H1 (cell line): ENCODE measurements around the gene TUBGCP2. TPM values are rescaled to one million over a fixed set of nuclear protein-coding genes. Genes with fewer than 3 reads are reported as not detected.

ENCODE experiments used
- CTCF ChIA-PET: fragments of 300-600 bp; sonication (Branson Sonifier 250); formaldehyde crosslinking; loops from one replicate; lab custom pipeline; 2021; ENCODE audit not compliant: partially characterized antibody; lab: Charles Lee
- POLR2A ChIA-PET: fragments of 300-600 bp; sonication (Branson Sonifier 250); formaldehyde crosslinking; loops from one replicate; lab custom pipeline; 2021; ENCODE audit warnings: inconsistent platforms; ENCODE audit not compliant: partially characterized antibody; lab: Charles Lee
- DNase-seq, 2 experiments: peaks; one replicate each; pipeline versions ENCODE4 v3.0.0 to v3.0.0-alpha.2; 2010 to 2022; ENCODE audit warnings: low spot score in 2 of 2, low read depth in 1 of 2, mixed read lengths in 1 of 2
- FAIRE-seq: peaks from 2 replicates; lab custom pipeline; 2011; peaks lifted over from hg19 to GRCh38; lab: Jason Lieb, UNC
- H2AFZ ChIP-seq: 2 replicates; pipeline ENCODE4 v1.8.1; 2012; ENCODE audit warnings: low read length, inconsistent platforms
- H2AK5ac ChIP-seq: 2 replicates; pipeline ENCODE4 v1.6.1; 2013; ENCODE audit warnings: low read depth, low read length
- H2BK120ac ChIP-seq: replicated peaks from 2 replicates; pipeline ENCODE3; 2013; ENCODE audit warnings: low read depth, low read length, inconsistent platforms
- H2BK12ac ChIP-seq: 2 replicates; pipeline ENCODE4 v1.6.1; 2013; ENCODE audit warnings: low read depth, low read length
- H2BK15ac ChIP-seq: 2 replicates; pipeline ENCODE4 v1.6.1; 2013; ENCODE audit warnings: low read length
- H2BK20ac ChIP-seq: 2 replicates; pipeline ENCODE4 v1.6.1; 2013; ENCODE audit warnings: low read length
- H2BK5ac ChIP-seq: 2 replicates; pipeline ENCODE4 v1.6.1; 2013; ENCODE audit warnings: low read depth, low read length
- H3K14ac ChIP-seq: 2 replicates; pipeline ENCODE4 v1.6.1; 2013; ENCODE audit warnings: inconsistent platforms; ENCODE audit not compliant: insufficient read length
- H3K18ac ChIP-seq: 2 replicates; pipeline ENCODE4 v1.6.1; 2013; ENCODE audit warnings: low read length; ENCODE audit errors: extremely low read depth
- H3K23ac ChIP-seq: 2 replicates; pipeline ENCODE4 v1.6.1; 2013; ENCODE audit warnings: inconsistent platforms; ENCODE audit not compliant: insufficient read length
- H3K23me2 ChIP-seq: 2 replicates; pipeline ENCODE4 v1.6.1; 2013; ENCODE audit warnings: low read depth, low read length
- H3K27ac ChIP-seq: 2 replicates; pipeline ENCODE4 v1.6.1; 2011; ENCODE audit warnings: low read depth, low read length, inconsistent platforms
- H3K27me3 ChIP-seq, 4 experiments: replicated peaks in 1 of 4; 1 replicate in 1 of 4; 2 replicates in 3 of 4; pipeline versions ENCODE4 v1.6.1 to v1.8.1; 2011 to 2013; ENCODE audit warnings: low read length in 3 of 4, mild to moderate bottlenecking in 3 of 4, inconsistent platforms in 2 of 4, mixed read lengths in 2 of 4, moderate library complexity in 1 of 4; ENCODE audit not compliant: control insufficient read depth in 3 of 4, insufficient read depth in 3 of 4; ENCODE audit errors: extremely low read depth in 1 of 4
- H3K36me3 ChIP-seq, 4 experiments: 2 replicates each; pipeline versions ENCODE4 v1.6.1 to v1.8.1; 2011 to 2013; ENCODE audit warnings: mild to moderate bottlenecking in 4 of 4, low read length in 3 of 4, moderate library complexity in 2 of 4, control low read depth in 1 of 4, inconsistent platforms in 1 of 4; ENCODE audit not compliant: insufficient read depth in 4 of 4, control insufficient read depth in 2 of 4
- H3K4ac ChIP-seq: replicated peaks from 2 replicates; pipeline ENCODE3; 2013; ENCODE audit warnings: low read length, low read depth, mixed read lengths, inconsistent platforms; ENCODE audit not compliant: insufficient read length
- H3K4me1 ChIP-seq, 4 experiments: replicated peaks in 1 of 4; 1 replicate in 1 of 4; 2 replicates in 3 of 4; pipeline versions ENCODE4 v1.6.1 to v1.8.1; 2011 to 2013; ENCODE audit warnings: low read length in 3 of 4, inconsistent platforms in 2 of 4, mixed read lengths in 1 of 4; ENCODE audit not compliant: insufficient read depth in 4 of 4, control insufficient read depth in 3 of 4
- H3K4me2 ChIP-seq, 2 experiments: 2 replicates each; pipeline versions ENCODE4 v1.6.1 to v1.8.1; 2011 to 2013; ENCODE audit warnings: low read depth in 2 of 2, low read length in 2 of 2, control low read depth in 1 of 2, inconsistent platforms in 1 of 2, mild to moderate bottlenecking in 1 of 2; ENCODE audit not compliant: insufficient read depth in 1 of 2
- H3K4me3 ChIP-seq, 4 experiments: fragments of 200-600, 300-600 bp in 1 of 4; sonication (generic), shearing (Covaris generic), sonication (Bioruptor Twin) in 1 of 4; 2 replicates each; pipeline versions ENCODE4 v1.5.1 to v1.8.1; 2011 to 2016; ENCODE audit warnings: low read length in 4 of 4, low read depth in 3 of 4, control low read depth in 2 of 4, inconsistent platforms in 2 of 4, mild to moderate bottlenecking in 2 of 4, mixed read lengths in 1 of 4, moderate library complexity in 1 of 4; ENCODE audit not compliant: insufficient read depth in 2 of 4; ENCODE audit errors: extremely low read depth in 1 of 4
- H3K56ac ChIP-seq: replicated peaks from 2 replicates; pipeline ENCODE3; 2013; ENCODE audit warnings: low read depth, mild to moderate bottlenecking, mixed read lengths, low read length, inconsistent platforms; ENCODE audit not compliant: insufficient read length
- H3K79me1 ChIP-seq: 2 replicates; pipeline ENCODE4 v1.6.1; 2013; ENCODE audit warnings: low read depth, low read length, control low read depth
- H3K79me2 ChIP-seq, 2 experiments: 2 replicates each; pipeline versions ENCODE4 v1.6.1 to v1.8.1; 2012 to 2013; ENCODE audit warnings: low read length in 2 of 2, mild to moderate bottlenecking in 2 of 2, inconsistent platforms in 1 of 2; ENCODE audit not compliant: insufficient read depth in 2 of 2, control insufficient read depth in 1 of 2
- H3K9ac ChIP-seq, 4 experiments: replicated peaks in 1 of 4; 1 replicate in 1 of 4; 2 replicates in 3 of 4; pipeline versions ENCODE4 v1.6.1 to v1.8.1; 2011 to 2013; ENCODE audit warnings: low read depth in 3 of 4, low read length in 3 of 4, control low read depth in 2 of 4, mild to moderate bottlenecking in 2 of 4, moderate library complexity in 2 of 4, inconsistent platforms in 1 of 4; ENCODE audit errors: extremely low read depth in 1 of 4
- H3K9me3 ChIP-seq, 2 experiments: 2 replicates each; pipeline versions ENCODE4 v1.6.1 to v1.8.1; 2012 to 2013; ENCODE audit warnings: mild to moderate bottlenecking in 2 of 2, moderate library complexity in 2 of 2, control low read depth in 1 of 2, inconsistent platforms in 1 of 2, low read depth in 1 of 2, low read length in 1 of 2, mixed read lengths in 1 of 2; ENCODE audit not compliant: insufficient read depth in 2 of 2
- H4K20me1 ChIP-seq, 2 experiments: replicated peaks in 1 of 2; 2 replicates each; pipeline versions ENCODE3 to v1.8.1; 2011 to 2013; ENCODE audit warnings: inconsistent platforms in 2 of 2, low read length in 2 of 2, mild to moderate bottlenecking in 1 of 2; ENCODE audit not compliant: insufficient read depth in 2 of 2, control insufficient read depth in 1 of 2
- H4K5ac ChIP-seq: 2 replicates; pipeline ENCODE4 v1.6.1; 2013; ENCODE audit warnings: low read length, low read depth, mixed read lengths, inconsistent platforms; ENCODE audit not compliant: insufficient read length
- H4K8ac ChIP-seq: 2 replicates; pipeline ENCODE4 v1.8.0; 2013; ENCODE audit warnings: mild to moderate bottlenecking, moderate library complexity, low read length, inconsistent platforms; ENCODE audit not compliant: insufficient read depth; ENCODE audit errors: extremely low read depth
- H4K91ac ChIP-seq: replicated peaks from 2 replicates; pipeline ENCODE3; 2013; ENCODE audit warnings: low read length, mixed read lengths, inconsistent platforms; ENCODE audit not compliant: insufficient read length
- ATF2 ChIP-seq: IDR thresholded peaks from 2 replicates; pipeline ENCODE4 v1.6.1; 2012; ENCODE audit warnings: low read length, inconsistent platforms
- CEBPB ChIP-seq: IDR thresholded peaks from 2 replicates; pipeline ENCODE4 v1.6.1; 2012; ENCODE audit warnings: low read depth, low read length
- CHD2 ChIP-seq: IDR thresholded peaks from 2 replicates; pipeline ENCODE4 v1.6.1; 2012; ENCODE audit warnings: low read length, improper control_type of control experiment
- CREB1 ChIP-seq: IDR thresholded peaks from 2 replicates; pipeline ENCODE4 v1.6.1; 2012; ENCODE audit warnings: inconsistent platforms
- KDM4A ChIP-seq: IDR thresholded peaks from one replicate; pipeline ENCODE4 v1.7.1; 2012; ENCODE audit warnings: low read depth, mild to moderate bottlenecking, moderate library complexity, low read length, inconsistent platforms; ENCODE audit not compliant: severe bottlenecking
- KDM5A ChIP-seq: fragments of 200-600 bp; IDR thresholded peaks from 2 replicates; pipeline ENCODE4 v1.7.1; 2012; ENCODE audit warnings: mild to moderate bottlenecking, low read length, inconsistent platforms, mixed read lengths
- POLR2AphosphoS5 ChIP-seq: IDR thresholded peaks from 2 replicates; pipeline ENCODE4 v1.6.1; 2011; ENCODE audit warnings: low read depth, low read length
- RBBP5 ChIP-seq: IDR thresholded peaks from 2 replicates; pipeline ENCODE4 v1.7.1; 2012; ENCODE audit warnings: low read depth, mild to moderate bottlenecking, inconsistent platforms, low read length, moderate library complexity, borderline replicate concordance
- RFX5 ChIP-seq: IDR thresholded peaks from 2 replicates; pipeline ENCODE4 v1.6.1; 2011; ENCODE audit warnings: low read depth, low read length, improper control_type of control experiment, borderline replicate concordance
- SP4 ChIP-seq: IDR thresholded peaks from 2 replicates; pipeline ENCODE4 v1.6.1; 2012; ENCODE audit warnings: low read length, inconsistent platforms
- WGBS, 2 experiments: shearing (Covaris generic) in 1 of 2; methylation state at CpG; one replicate each; pipeline versions ENCODE4 v1.1.6 to v1.1.7; 2013 to 2015; ENCODE audit warnings: low lambda C conversion rate in 2 of 2, mixed read lengths in 2 of 2, inconsistent platforms in 1 of 2, low coverage in 1 of 2, missing lambda C conversion rate in 1 of 2; ENCODE audit not compliant: insufficient replicate concordance in 2 of 2, insufficient coverage in 1 of 2, insufficient read length in 1 of 2; ENCODE audit errors: extremely low coverage in 1 of 2, missing lambda C conversion rate in 1 of 2; 5-methylcytosine and 5-hydroxymethylcytosine counted together
- polyA plus RNA-seq, 7 experiments: library from polyadenylated mRNA; depleted of rRNA in 3 of 7; stranded (reverse) in 5 of 7; unstranded in 2 of 7; fragments of >200 nt in 5 of 7; fragments of 200-250 nt in 2 of 7; gene quantifications; 1 replicate in 5 of 7; 2 replicates in 1 of 7; 4 replicates in 1 of 7; pipeline versions ENCODE4 v1.2.1 to v1.2.3, GENCODE V29; 2011 to 2013; ENCODE audit warnings: missing spikeins in 2 of 7, mixed read lengths in 2 of 7
- total RNA-seq: library from RNA; stranded (reverse); fragmentation: NEBNext Ultra II Directional; extraction: Animal tissue kit (Norgen Biotek cat#: 25700); gene quantifications from 2 replicates; pipeline ENCODE4 v1.2.1, GENCODE V29; 2021

Gene TUBGCP2
- total and polyA plus RNA-seq, 2 of the 8 experiments (the other 6 are each of a cell fraction or from before 2014, with no cell fraction given) = 34.9 to 51.9 TPM

- H2BK120ac ChIP-seq = no peak overlapping the region
- no peak overlapping the region for H3K4me2 ChIP-seq
- H3K4ac ChIP-seq = no peak overlapping the region
- CTCF ChIA-PET = interaction anchor here (0.7 to 3.7 kb wide), 12 partner anchors 9 to 77 kb away, joined by 3 to 21 read pairs (median 4); partner anchors contain the start of gene ADAM8
- peaks cover 3 to 43% of the 10 kb centered on the region in 2 experiments; a peak in 3 of 4 replicates for H3K79me2 ChIP-seq
- H2BK12ac ChIP-seq = no peak overlapping the region
- H3K23me2 ChIP-seq = peaks cover 4% of the 10 kb centered on the region; the same call in 1 of the 2 replicates
- no peak overlapping the region for H2BK15ac ChIP-seq
- H2AK5ac ChIP-seq = no peak overlapping the region
- H3K4me3 ChIP-seq = no peak overlapping the region
- H3K23ac ChIP-seq = no peak overlapping the region
- no peak overlapping the region for H3K9ac ChIP-seq
- no peak overlapping the region for H3K18ac ChIP-seq
- 93% methylated on average over 9 of the region's 10 CpGs; no CpG with 5 or more reads in 1 of the 2 experiments for WGBS, 2 experiments
- TF ChIP-seq CREB1 = no peak
- TF ChIP-seq CHD2 = no peak
- TF ChIP-seq RFX5 = no peak
- TF ChIP-seq POLR2AphosphoS5 = no peak
- no peak for TF ChIP-seq SP4
- no peak for TF ChIP-seq KDM4A
- TF ChIP-seq ATF2 = no peak
- TF ChIP-seq RBBP5 = no peak
- no peak for TF ChIP-seq CEBPB
- TF ChIP-seq KDM5A = no peak
- H3K9me3 ChIP-seq = no peaks in the 10 kb centered on the region
- H3K27ac ChIP-seq = no peak overlapping the region
- peaks cover 26% of the 10 kb centered on the region for H3K79me1 ChIP-seq
- no peaks in the 10 kb centered on the region for H3K27me3 ChIP-seq
- H3K4me1 ChIP-seq = peaks cover 0 to 4% (median 4%) of the 10 kb centered on the region in 4 experiments; a peak in 3 of 7 replicates
- H3K56ac ChIP-seq = no peak overlapping the region
- DNase-seq (no peak), FAIRE-seq (no peak)
- H2BK20ac ChIP-seq = no peak overlapping the region
- no peak overlapping the region for H4K5ac ChIP-seq
- H4K20me1 ChIP-seq = peaks cover 6 to 19% of the 10 kb centered on the region in 2 experiments
- H2BK5ac ChIP-seq = no peak overlapping the region
- POLR2A ChIA-PET = interaction anchor here (1.0 to 1.6 kb wide), 2 partner anchors 22 to 25 kb away, joined by 3 to 4 read pairs; no protein-coding TSS in a partner anchor
- no peak overlapping the region for H3K14ac ChIP-seq
- no peak overlapping the region; the same call in 1 of the 2 replicates for H4K8ac ChIP-seq
- no peak overlapping the region for H2AFZ ChIP-seq
- H4K91ac ChIP-seq = no peak overlapping the region
- H3K36me3 ChIP-seq = peaks cover 12 to 18% (median 17%) of the 10 kb centered on the region in 4 experiments
Measured at GRCh38 chr10:133303206-133303605, 5.5 kb downstream of the TUBGCP2 start.
